CD14-positive monocyte (primary cell): ENCODE results near the gene KIZ. TPM values are rescaled to one million over a fixed set of nuclear protein-coding genes. Genes with fewer than 3 reads are reported as not detected.

Experiments used
- DNase-seq, 3 donors: peaks; one replicate each; pipeline ENCODE4 v3.0.0-alpha.2; 2011 to 2022
- H2AFZ ChIP-seq: 2 replicates; pipeline ENCODE4 v1.6.0; 2012; ENCODE audit warnings: mild to moderate bottlenecking, low read depth, low read length, inconsistent platforms; ENCODE audit not compliant: insufficient read depth, poor library complexity, severe bottlenecking
- H3K27ac ChIP-seq, 2 donors: 1 replicate in 1 of 2; 2 replicates in 1 of 2; pipeline ENCODE4 v1.5.1; 2012 to 2013; ENCODE audit warnings: low read length in 2 of 2, control low read depth in 1 of 2, inconsistent platforms in 1 of 2, low read depth in 1 of 2, mild to moderate bottlenecking in 1 of 2
- H3K27me3 ChIP-seq, 2 donors: one replicate each; pipeline versions ENCODE4 v1.6.0 to v1.6.1; 2011 to 2013; ENCODE audit warnings: low read length in 2 of 2; ENCODE audit not compliant: control insufficient read depth in 2 of 2, insufficient read depth in 2 of 2
- H3K36me3 ChIP-seq, 2 donors: replicated peaks in 1 of 2; 1 replicate in 1 of 2; 2 replicates in 1 of 2; pipeline versions ENCODE4 v1.5.1 to v1.6.1; 2012 to 2013; ENCODE audit warnings: low read length in 2 of 2, control low read depth in 1 of 2, inconsistent platforms in 1 of 2, mild to moderate bottlenecking in 1 of 2; ENCODE audit not compliant: insufficient read depth in 2 of 2, control insufficient read depth in 1 of 2
- H3K4me1 ChIP-seq, 2 donors: 1 replicate in 1 of 2; 2 replicates in 1 of 2; pipeline versions ENCODE4 v1.5.1 to v1.6.1; 2012 to 2013; ENCODE audit warnings: low read length in 2 of 2, control low read depth in 1 of 2, inconsistent platforms in 1 of 2, mild to moderate bottlenecking in 1 of 2, moderate library complexity in 1 of 2; ENCODE audit not compliant: insufficient read depth in 2 of 2, control insufficient read depth in 1 of 2
- H3K4me2 ChIP-seq: replicated peaks from 2 replicates; pipeline ENCODE3; 2012; ENCODE audit warnings: low read length, moderate library complexity, mild to moderate bottlenecking; ENCODE audit not compliant: poor library complexity, severe bottlenecking; ENCODE audit errors: extremely low read depth
- H3K4me3 ChIP-seq, 3 experiments: fragments of 200-600 bp in 1 of 3; sonication (generic) in 1 of 3; replicated peaks in 1 of 3; 1 replicate in 2 of 3; 2 replicates in 1 of 3; pipeline ENCODE4 v1.5.1; 2011 to 2013; ENCODE audit warnings: low read length in 3 of 3, mild to moderate bottlenecking in 3 of 3, control low read depth in 2 of 3, low read depth in 2 of 3, inconsistent platforms in 1 of 3, moderate library complexity in 1 of 3
- H3K79me2 ChIP-seq: 2 replicates; pipeline ENCODE4 v1.6.0; 2012; ENCODE audit warnings: mild to moderate bottlenecking, control low read depth, inconsistent platforms, low read length, moderate library complexity; ENCODE audit not compliant: insufficient read depth
- H3K9ac ChIP-seq: 2 replicates; pipeline ENCODE4 v1.6.0; 2017; ENCODE audit warnings: low read length, mild to moderate bottlenecking; ENCODE audit not compliant: insufficient read depth, poor library complexity, severe bottlenecking
- H3K9me3 ChIP-seq, 2 donors: replicated peaks in 1 of 2; 1 replicate in 1 of 2; 2 replicates in 1 of 2; pipeline versions ENCODE4 v1.5.1 to v1.6.1; 2012 to 2013; ENCODE audit warnings: low read length in 2 of 2, control low read depth in 1 of 2; ENCODE audit not compliant: control insufficient read depth in 1 of 2, insufficient read depth in 1 of 2
- H4K20me1 ChIP-seq: 2 replicates; pipeline ENCODE4 v1.6.0; 2012; ENCODE audit warnings: mild to moderate bottlenecking, low read length, control low read depth, moderate library complexity; ENCODE audit not compliant: insufficient read depth
- H3K27ac Mint-ChIP-seq, 7 donors: one replicate each; pipeline ENCODE4 v1.8.0; 2020; ENCODE audit warnings: mild to moderate bottlenecking in 7 of 7, mixed read lengths in 7 of 7, moderate library complexity in 6 of 7, inconsistent platforms in 2 of 7
- H3K27me3 Mint-ChIP-seq, 3 donors: one replicate each; pipeline ENCODE4 v1.8.0; 2021 to 2022; ENCODE audit warnings: low read depth in 3 of 3, mild to moderate bottlenecking in 3 of 3, mixed read lengths in 3 of 3, moderate library complexity in 3 of 3, inconsistent platforms in 1 of 3
- H3K36me3 Mint-ChIP-seq, 2 donors: one replicate each; pipeline ENCODE4 v1.8.0; 2020; ENCODE audit warnings: mixed read lengths in 2 of 2, inconsistent platforms in 1 of 2, mild to moderate bottlenecking in 1 of 2
- H3K4me1 Mint-ChIP-seq: one replicate; pipeline ENCODE4 v1.8.0; 2020; ENCODE audit warnings: mild to moderate bottlenecking, mixed read lengths
- H3K4me3 Mint-ChIP-seq, 2 donors: one replicate each; pipeline ENCODE4 v1.8.0; 2020; ENCODE audit warnings: mild to moderate bottlenecking in 2 of 2, mixed read lengths in 2 of 2, moderate library complexity in 1 of 2
- H3K9me3 Mint-ChIP-seq, 7 donors: one replicate each; pipeline ENCODE4 v1.8.0; 2020 to 2022; ENCODE audit warnings: mixed read lengths in 7 of 7, mild to moderate bottlenecking in 6 of 7, moderate library complexity in 6 of 7, inconsistent platforms in 2 of 7
- WGBS: methylation state at CpG from one replicate; pipeline ENCODE4 v1.1.5; 2013; ENCODE audit warnings: missing lambda C conversion rate; ENCODE audit not compliant: insufficient coverage; 5-methylcytosine and 5-hydroxymethylcytosine counted together
- intact Hi-C, 2 donors: fragments of 100-400 bp; cut with micrococcal nuclease; formaldehyde crosslinking; loops; one replicate each; pipeline versions ENCODE4 v1.15.0 to v1.15.1; 2023
- polyA plus RNA-seq, 3 donors: library from polyadenylated mRNA; depleted of rRNA in 1 of 3; unstranded in 2 of 3; stranded (reverse) in 1 of 3; fragments of 300-500 nt in 2 of 3; fragments of >200 nt in 1 of 3; fragmentation: Illumina TruSeq in 2 of 3; gene quantifications; 1 replicate in 2 of 3; 2 replicates in 1 of 3; pipeline ENCODE4 v1.2.3, GENCODE V29; 2012 to 2021
- TF ChIP-seq, protein P1 (sequence below): fragments of 200-600 bp; IDR thresholded peaks from one replicate; pipeline ENCODE4 v1.8.0; 2022; ENCODE audit warnings: antibody characterized with exemption, mild to moderate bottlenecking

Gene KIZ
- polyA plus RNA-seq, 3 donors: 7.2 to 13.2 (median 10.2) TPM

DNA sequence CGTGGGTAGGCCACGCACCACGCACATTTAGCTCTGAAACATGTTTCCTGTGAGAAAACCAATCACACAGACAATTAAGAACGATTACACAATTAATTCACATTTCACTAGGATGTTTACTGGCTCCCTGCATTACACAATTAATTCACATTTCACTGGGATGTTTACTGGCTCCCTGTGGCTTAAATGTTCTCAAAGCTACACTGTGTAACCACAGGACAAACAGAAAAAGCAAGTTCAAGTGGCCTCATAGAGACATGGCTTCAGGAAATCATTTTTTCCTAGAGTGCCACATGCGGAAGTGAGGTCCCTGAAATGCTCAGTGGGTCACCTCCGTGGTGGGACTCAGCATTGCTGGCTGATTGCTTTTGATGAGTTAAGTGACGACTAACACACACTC, 115.5 kb downstream of the KIZ start:
- TF ChIP-seq, protein P1, sequence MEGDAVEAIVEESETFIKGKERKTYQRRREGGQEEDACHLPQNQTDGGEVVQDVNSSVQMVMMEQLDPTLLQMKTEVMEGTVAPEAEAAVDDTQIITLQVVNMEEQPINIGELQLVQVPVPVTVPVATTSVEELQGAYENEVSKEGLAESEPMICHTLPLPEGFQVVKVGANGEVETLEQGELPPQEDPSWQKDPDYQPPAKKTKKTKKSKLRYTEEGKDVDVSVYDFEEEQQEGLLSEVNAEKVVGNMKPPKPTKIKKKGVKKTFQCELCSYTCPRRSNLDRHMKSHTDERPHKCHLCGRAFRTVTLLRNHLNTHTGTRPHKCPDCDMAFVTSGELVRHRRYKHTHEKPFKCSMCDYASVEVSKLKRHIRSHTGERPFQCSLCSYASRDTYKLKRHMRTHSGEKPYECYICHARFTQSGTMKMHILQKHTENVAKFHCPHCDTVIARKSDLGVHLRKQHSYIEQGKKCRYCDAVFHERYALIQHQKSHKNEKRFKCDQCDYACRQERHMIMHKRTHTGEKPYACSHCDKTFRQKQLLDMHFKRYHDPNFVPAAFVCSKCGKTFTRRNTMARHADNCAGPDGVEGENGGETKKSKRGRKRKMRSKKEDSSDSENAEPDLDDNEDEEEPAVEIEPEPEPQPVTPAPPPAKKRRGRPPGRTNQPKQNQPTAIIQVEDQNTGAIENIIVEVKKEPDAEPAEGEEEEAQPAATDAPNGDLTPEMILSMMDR: no peak
- Histone ChIP-seq H3K4me3 (no peak overlapping the region), H3K9me3 (no peaks in the 10 kb centered on the region), H3K27me3 (no peaks in the 10 kb centered on the region), H4K20me1 (no peaks in the 10 kb centered on the region), H3K4me1 (no peaks in the 10 kb centered on the region), H3K9ac (no peak overlapping the region), H3K79me2 (no peaks in the 10 kb centered on the region), H3K4me2 (no peak overlapping the region), H3K36me3 (no peaks in the 10 kb centered on the region), H2AFZ (no peak overlapping the region), H3K27ac (no peak overlapping the region)
- Mint-ChIP-seq H3K4me3 (no peak overlapping the region), H3K9me3 (peaks cover 0 to 2% (median 0%) of the 10 kb centered on the region in 7 donors), H3K27me3 (peaks cover 0 to 6% (median 4%) of the 10 kb centered on the region in 3 donors), H3K36me3 (peaks cover 8 to 10% of the 10 kb centered on the region in 2 donors), H3K27ac (no peak overlapping the region), H3K4me1 (no peaks in the 10 kb centered on the region)
- DNase-seq: no peak
- WGBS: 73% methylated on average over 7 of the region's 7 CpGs
- intact Hi-C loops: no loop called here

DNA sequence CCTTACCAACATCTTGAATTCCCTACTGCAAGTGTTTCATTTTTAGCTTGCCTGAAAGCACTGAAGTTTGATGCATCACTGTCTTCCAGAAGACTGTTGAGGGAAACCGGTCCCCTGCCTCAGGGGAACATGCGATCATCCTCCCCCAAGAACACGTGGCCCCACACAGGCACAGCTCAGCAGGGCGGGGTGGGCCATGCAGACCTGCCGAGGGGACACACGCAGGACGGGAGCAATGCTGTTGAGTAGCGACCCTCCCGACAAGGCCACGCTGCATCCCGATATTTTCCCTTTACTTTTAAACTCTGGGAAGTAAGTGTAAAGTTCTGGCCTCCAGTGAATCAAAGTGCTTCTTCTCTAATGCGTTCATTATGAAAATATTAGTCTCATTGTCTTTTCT, 117.9 kb downstream of the KIZ start:
- Histone ChIP-seq H4K20me1 (no peaks in the 10 kb centered on the region), H3K27me3 (no peaks in the 10 kb centered on the region), H3K27ac (no peak overlapping the region), H2AFZ (no peak overlapping the region), H3K4me2 (no peak overlapping the region), H3K9ac (no peak overlapping the region), H3K9me3 (no peaks in the 10 kb centered on the region), H3K79me2 (no peaks in the 10 kb centered on the region), H3K36me3 (no peaks in the 10 kb centered on the region), H3K4me1 (no peaks in the 10 kb centered on the region), H3K4me3 (no peak overlapping the region)
- H3K27ac Mint-ChIP-seq: no peak overlapping the region
- WGBS: 100% methylated on average over 2 of the region's 12 CpGs
- no peak for DNase-seq
- intact Hi-C loops: no loop called here
- H3K9me3 Mint-ChIP-seq: peaks cover 0 to 3% (median 0%) of the 10 kb centered on the region in 7 donors
- peaks cover 0 to 4% (median 3%) of the 10 kb centered on the region in 3 donors for H3K27me3 Mint-ChIP-seq
- peaks cover 2 to 10% of the 10 kb centered on the region in 2 donors for H3K36me3 Mint-ChIP-seq
- TF ChIP-seq, protein P1: no peak
- no peak overlapping the region for H3K4me3 Mint-ChIP-seq
- peaks cover under 1% of the 10 kb centered on the region for H3K4me1 Mint-ChIP-seq
